GM23338 (cell line): ENCODE data around the gene RPL10. TPM values are rescaled to one million over a fixed set of nuclear protein-coding genes. Genes with fewer than 3 reads are reported as not detected.

Experiments
- ATAC-seq: fragments of 200-7000 bp; cut with Tn5 transposase; 3 replicates; pipeline ENCODE4 v1.9.1; 2020
- DNase-seq: peaks from one replicate; pipeline ENCODE4 v3.0.0-alpha.2; 2015; ENCODE audit warnings: low spot score
- H2AFZ ChIP-seq: fragments of 200-600 bp; sonication (generic); 2 replicates; pipeline ENCODE4 v1.8.0; 2016; ENCODE audit warnings: antibody characterized with exemption, mild to moderate bottlenecking, moderate library complexity
- H3F3A ChIP-seq: fragments of 200-600 bp; sonication (generic); replicated peaks from 2 replicates; pipeline ENCODE4 v1.8.0; 2017; ENCODE audit warnings: antibody characterized with exemption, mixed run types, low read depth
- H3K27ac ChIP-seq: fragments of 200-600 bp; sonication (generic); 2 replicates; pipeline ENCODE4 v1.6.1; 2016; ENCODE audit warnings: low read depth
- H3K27me3 ChIP-seq: fragments of 200-600 bp; sonication (generic); 2 replicates; pipeline ENCODE4 v1.8.0; 2016; ENCODE audit warnings: mild to moderate bottlenecking, mixed run types, moderate library complexity; ENCODE audit not compliant: insufficient read depth
- H3K36me3 ChIP-seq: fragments of 200-600 bp; sonication (generic); 2 replicates; pipeline ENCODE4 v1.8.0; 2016; ENCODE audit warnings: mild to moderate bottlenecking; ENCODE audit not compliant: insufficient read depth
- H3K4me1 ChIP-seq: fragments of 200-600 bp; sonication (generic); 2 replicates; pipeline ENCODE4 v1.8.0; 2016; ENCODE audit warnings: mild to moderate bottlenecking, moderate library complexity; ENCODE audit not compliant: insufficient read depth
- H3K4me2 ChIP-seq: fragments of 200-600 bp; sonication (generic); 2 replicates; pipeline ENCODE4 v1.7.1; 2017; ENCODE audit warnings: mixed run types
- H3K4me3 ChIP-seq: fragments of 200-600 bp; sonication (generic); 2 replicates; pipeline ENCODE4 v1.6.1; 2016; ENCODE audit warnings: mixed run types
- H3K79me2 ChIP-seq: fragments of 200-600 bp; sonication (generic); replicated peaks from 2 replicates; pipeline ENCODE4 v1.8.0; 2017; ENCODE audit warnings: mild to moderate bottlenecking; ENCODE audit not compliant: insufficient read depth
- H3K9me2 ChIP-seq: fragments of 200-600 bp; sonication (generic); 2 replicates; pipeline ENCODE4 v1.8.0; 2017; ENCODE audit not compliant: insufficient read depth
- H4K20me1 ChIP-seq: fragments of 200-600 bp; sonication (generic); replicated peaks from 2 replicates; pipeline ENCODE4 v1.8.0; 2017; ENCODE audit warnings: mild to moderate bottlenecking; ENCODE audit not compliant: insufficient read depth
- H3K27ac Mint-ChIP-seq: 2 replicates; pipeline ENCODE4 v1.8.0; 2020; ENCODE audit warnings: inconsistent platforms, mild to moderate bottlenecking, moderate library complexity, mixed read lengths
- H3K27me3 Mint-ChIP-seq: 3 replicates; pipeline ENCODE4 v1.8.0; 2022; ENCODE audit warnings: low read depth, mild to moderate bottlenecking, moderate library complexity, mixed read lengths, inconsistent platforms; ENCODE audit not compliant: insufficient read depth, poor library complexity
- H3K36me3 Mint-ChIP-seq: 3 replicates; pipeline ENCODE4 v1.8.0; 2021; ENCODE audit warnings: low read depth, mild to moderate bottlenecking, inconsistent platforms, moderate library complexity, mixed read lengths
- H3K4me1 Mint-ChIP-seq: 3 replicates; pipeline ENCODE4 v1.8.0; 2020; ENCODE audit warnings: mild to moderate bottlenecking, inconsistent platforms, mixed read lengths
- H3K4me3 Mint-ChIP-seq: 3 replicates; pipeline ENCODE4 v1.8.0; 2021; ENCODE audit warnings: moderate library complexity, mild to moderate bottlenecking, inconsistent platforms, mixed read lengths
- H3K9me3 Mint-ChIP-seq: 3 replicates; pipeline ENCODE4 v1.8.0; 2020; ENCODE audit warnings: moderate library complexity, mild to moderate bottlenecking, inconsistent platforms, mixed read lengths
- ETS1 ChIP-seq: IDR thresholded peaks from 2 replicates; pipeline ENCODE4 v1.6.1; 2016; ENCODE audit warnings: antibody characterized with exemption
- EZH2phosphoT487 ChIP-seq: fragments of 200-600 bp; sonication (generic); IDR thresholded peaks from one replicate; pipeline ENCODE4 v1.8.1; 2018; ENCODE audit warnings: antibody characterized with exemption; ENCODE audit not compliant: unreplicated experiment
- POLR2AphosphoS5 ChIP-seq: IDR thresholded peaks from 2 replicates; pipeline ENCODE4 v1.6.1; 2016; ENCODE audit warnings: antibody characterized with exemption, low read depth
- REST ChIP-seq: IDR thresholded peaks from one replicate; pipeline ENCODE4 v1.6.1; 2018; ENCODE audit warnings: antibody characterized with exemption; ENCODE audit not compliant: unreplicated experiment
- ZNF114 ChIP-seq: fragments of 250-450 bp; sonication (Bioruptor Pico); IDR thresholded peaks from 2 replicates; pipeline ENCODE4 v1.5.0; 2020; ENCODE audit warnings: mild to moderate bottlenecking, moderate library complexity
- polyA plus RNA-seq: library from polyadenylated mRNA; unstranded; fragments of >200 nt; fragmentation: Nextera tagmentation; extraction: Ambion mirVana; gene quantifications from 2 replicates; pipeline ENCODE4 v1.2.1, GENCODE V29; 2016
- total RNA-seq: library from RNA; depleted of rRNA; stranded (reverse); fragments of >200 nt; shearing (Covaris generic); gene quantifications from 2 replicates; pipeline ENCODE4 v1.2.3, GENCODE V29; 2014
- TF ChIP-seq, protein P1 (sequence below): fragments of 250-450 bp; sonication (Bioruptor Pico); IDR thresholded peaks from 2 replicates; pipeline ENCODE4 v1.5.0; 2020; ENCODE audit warnings: mild to moderate bottlenecking, moderate library complexity
- TF ChIP-seq, protein P2 (sequence below), 2 experiments: fragments of 200-600 bp in 1 of 2; sonication (generic) in 1 of 2; conservative IDR thresholded peaks; 2 replicates each; pipeline versions ENCODE4 v1.5.1 to v1.6.1; 2016 to 2017; ENCODE audit warnings: antibody characterized with exemption in 2 of 2, low read depth in 2 of 2, mild to moderate bottlenecking in 2 of 2, moderate library complexity in 1 of 2

Gene RPL10
- total and polyA plus RNA-seq, 2 experiments from 2014 or later, result 1,696 to 4,929 TPM

DNA sequence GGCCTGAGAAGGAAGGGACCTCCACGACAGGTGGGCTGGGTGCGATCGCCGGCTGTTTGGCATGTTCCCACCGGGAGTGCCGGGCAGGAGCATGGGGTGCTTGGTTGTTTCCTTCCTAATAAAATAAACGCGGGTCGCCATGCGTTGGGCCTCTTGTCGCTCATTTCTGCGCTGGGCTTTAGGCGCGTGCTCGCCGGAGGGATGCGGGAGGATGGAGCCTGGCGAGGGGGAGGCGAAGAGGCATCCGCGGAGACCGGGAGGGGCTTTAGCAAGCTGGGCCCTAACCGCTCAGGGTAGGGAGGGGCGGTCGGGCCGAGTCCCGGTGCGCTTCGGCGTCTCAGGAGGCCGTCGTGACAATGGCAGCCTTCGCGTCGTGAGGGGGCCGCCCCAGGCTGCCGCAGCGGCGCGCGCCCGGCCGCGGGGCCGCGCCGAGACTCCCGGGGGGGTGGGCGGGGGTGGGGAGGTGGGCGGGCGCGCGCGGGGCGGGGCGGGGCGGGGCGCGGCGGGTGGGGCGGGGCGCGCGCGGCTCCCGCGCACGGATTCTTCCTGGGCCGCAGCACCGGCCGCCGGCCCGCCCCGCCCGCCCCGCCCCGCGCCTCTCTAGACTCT is 38.3 kb downstream of the RPL10 start:
- H3K4me3 Mint-ChIP-seq, result peak overlapping the region; percentile 81
- peaks cover 2% of the 10 kb centered on the region for H3K27me3 Mint-ChIP-seq
- Histone ChIP-seq H3F3A (no peaks in the 10 kb centered on the region), H3K4me3 (peak overlapping the region; percentile 60), H3K79me2 (peaks cover 13% of the 10 kb centered on the region), H3K27me3 (no peaks in the 10 kb centered on the region), H3K4me2 (peak overlapping the region; percentile 77), H3K27ac (no peak overlapping the region), H2AFZ (no peak overlapping the region), H3K36me3 (no peaks in the 10 kb centered on the region), H4K20me1 (no peaks in the 10 kb centered on the region), H3K9me2 (no peaks in the 10 kb centered on the region), H3K4me1 (no peaks in the 10 kb centered on the region)
- H3K36me3 Mint-ChIP-seq, result peaks cover 29% of the 10 kb centered on the region
- H3K27ac Mint-ChIP-seq, result peak overlapping the region; percentile 74; the same call in 1 of the 2 replicates
- no peak for TF ChIP-seq ETS1
- no peak for TF ChIP-seq REST
- TF ChIP-seq, protein P1, sequence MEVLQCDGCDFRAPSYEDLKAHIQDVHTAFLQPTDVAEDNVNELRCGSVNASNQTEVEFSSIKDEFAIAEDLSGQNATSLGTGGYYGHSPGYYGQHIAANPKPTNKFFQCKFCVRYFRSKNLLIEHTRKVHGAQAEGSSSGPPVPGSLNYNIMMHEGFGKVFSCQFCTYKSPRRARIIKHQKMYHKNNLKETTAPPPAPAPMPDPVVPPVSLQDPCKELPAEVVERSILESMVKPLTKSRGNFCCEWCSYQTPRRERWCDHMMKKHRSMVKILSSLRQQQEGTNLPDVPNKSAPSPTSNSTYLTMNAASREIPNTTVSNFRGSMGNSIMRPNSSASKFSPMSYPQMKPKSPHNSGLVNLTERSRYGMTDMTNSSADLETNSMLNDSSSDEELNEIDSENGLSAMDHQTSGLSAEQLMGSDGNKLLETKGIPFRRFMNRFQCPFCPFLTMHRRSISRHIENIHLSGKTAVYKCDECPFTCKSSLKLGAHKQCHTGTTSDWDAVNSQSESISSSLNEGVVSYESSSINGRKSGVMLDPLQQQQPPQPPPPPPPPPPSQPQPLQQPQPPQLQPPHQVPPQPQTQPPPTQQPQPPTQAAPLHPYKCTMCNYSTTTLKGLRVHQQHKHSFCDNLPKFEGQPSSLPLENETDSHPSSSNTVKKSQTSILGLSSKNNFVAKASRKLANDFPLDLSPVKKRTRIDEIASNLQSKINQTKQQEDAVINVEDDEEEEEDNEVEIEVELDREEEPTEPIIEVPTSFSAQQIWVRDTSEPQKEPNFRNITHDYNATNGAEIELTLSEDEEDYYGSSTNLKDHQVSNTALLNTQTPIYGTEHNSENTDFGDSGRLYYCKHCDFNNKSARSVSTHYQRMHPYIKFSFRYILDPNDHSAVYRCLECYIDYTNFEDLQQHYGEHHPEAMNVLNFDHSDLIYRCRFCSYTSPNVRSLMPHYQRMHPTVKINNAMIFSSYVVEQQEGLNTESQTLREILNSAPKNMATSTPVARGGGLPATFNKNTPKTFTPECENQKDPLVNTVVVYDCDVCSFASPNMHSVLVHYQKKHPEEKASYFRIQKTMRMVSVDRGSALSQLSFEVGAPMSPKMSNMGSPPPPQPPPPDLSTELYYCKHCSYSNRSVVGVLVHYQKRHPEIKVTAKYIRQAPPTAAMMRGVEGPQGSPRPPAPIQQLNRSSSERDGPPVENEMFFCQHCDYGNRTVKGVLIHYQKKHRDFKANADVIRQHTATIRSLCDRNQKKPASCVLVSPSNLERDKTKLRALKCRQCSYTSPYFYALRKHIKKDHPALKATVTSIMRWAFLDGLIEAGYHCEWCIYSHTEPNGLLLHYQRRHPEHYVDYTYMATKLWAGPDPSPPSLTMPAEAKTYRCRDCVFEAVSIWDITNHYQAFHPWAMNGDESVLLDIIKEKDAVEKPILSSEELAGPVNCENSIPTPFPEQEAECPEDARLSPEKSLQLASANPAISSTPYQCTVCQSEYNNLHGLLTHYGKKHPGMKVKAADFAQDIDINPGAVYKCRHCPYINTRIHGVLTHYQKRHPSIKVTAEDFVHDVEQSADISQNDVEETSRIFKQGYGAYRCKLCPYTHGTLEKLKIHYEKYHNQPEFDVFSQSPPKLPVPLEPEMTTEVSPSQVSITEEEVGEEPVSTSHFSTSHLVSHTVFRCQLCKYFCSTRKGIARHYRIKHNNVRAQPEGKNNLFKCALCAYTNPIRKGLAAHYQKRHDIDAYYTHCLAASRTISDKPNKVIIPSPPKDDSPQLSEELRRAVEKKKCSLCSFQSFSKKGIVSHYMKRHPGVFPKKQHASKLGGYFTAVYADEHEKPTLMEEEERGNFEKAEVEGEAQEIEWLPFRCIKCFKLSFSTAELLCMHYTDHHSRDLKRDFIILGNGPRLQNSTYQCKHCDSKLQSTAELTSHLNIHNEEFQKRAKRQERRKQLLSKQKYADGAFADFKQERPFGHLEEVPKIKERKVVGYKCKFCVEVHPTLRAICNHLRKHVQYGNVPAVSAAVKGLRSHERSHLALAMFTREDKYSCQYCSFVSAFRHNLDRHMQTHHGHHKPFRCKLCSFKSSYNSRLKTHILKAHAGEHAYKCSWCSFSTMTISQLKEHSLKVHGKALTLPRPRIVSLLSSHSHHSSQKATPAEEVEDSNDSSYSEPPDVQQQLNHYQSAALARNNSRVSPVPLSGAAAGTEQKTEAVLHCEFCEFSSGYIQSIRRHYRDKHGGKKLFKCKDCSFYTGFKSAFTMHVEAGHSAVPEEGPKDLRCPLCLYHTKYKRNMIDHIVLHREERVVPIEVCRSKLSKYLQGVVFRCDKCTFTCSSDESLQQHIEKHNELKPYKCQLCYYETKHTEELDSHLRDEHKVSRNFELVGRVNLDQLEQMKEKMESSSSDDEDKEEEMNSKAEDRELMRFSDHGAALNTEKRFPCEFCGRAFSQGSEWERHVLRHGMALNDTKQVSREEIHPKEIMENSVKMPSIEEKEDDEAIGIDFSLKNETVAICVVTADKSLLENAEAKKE (CRISPR knock-in tag), result no peak
- TF ChIP-seq ZNF114 (CRISPR knock-in tag), result no peak
- peak; percentile 19; the same call in 1 of the 2 replicates for TF ChIP-seq POLR2AphosphoS5
- TF ChIP-seq EZH2phosphoT487, result no peak
- TF ChIP-seq, protein P2, sequence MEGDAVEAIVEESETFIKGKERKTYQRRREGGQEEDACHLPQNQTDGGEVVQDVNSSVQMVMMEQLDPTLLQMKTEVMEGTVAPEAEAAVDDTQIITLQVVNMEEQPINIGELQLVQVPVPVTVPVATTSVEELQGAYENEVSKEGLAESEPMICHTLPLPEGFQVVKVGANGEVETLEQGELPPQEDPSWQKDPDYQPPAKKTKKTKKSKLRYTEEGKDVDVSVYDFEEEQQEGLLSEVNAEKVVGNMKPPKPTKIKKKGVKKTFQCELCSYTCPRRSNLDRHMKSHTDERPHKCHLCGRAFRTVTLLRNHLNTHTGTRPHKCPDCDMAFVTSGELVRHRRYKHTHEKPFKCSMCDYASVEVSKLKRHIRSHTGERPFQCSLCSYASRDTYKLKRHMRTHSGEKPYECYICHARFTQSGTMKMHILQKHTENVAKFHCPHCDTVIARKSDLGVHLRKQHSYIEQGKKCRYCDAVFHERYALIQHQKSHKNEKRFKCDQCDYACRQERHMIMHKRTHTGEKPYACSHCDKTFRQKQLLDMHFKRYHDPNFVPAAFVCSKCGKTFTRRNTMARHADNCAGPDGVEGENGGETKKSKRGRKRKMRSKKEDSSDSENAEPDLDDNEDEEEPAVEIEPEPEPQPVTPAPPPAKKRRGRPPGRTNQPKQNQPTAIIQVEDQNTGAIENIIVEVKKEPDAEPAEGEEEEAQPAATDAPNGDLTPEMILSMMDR (conservative IDR thresholded peaks at IDR 0.05; ENCODE audit: low read depth in 2 of 2), result no peak
- DNase-seq (peak; percentile 70), ATAC-seq (peak; percentile 74)
- peaks cover 16% of the 10 kb centered on the region for H3K4me1 Mint-ChIP-seq
- H3K9me3 Mint-ChIP-seq, result no peaks in the 10 kb centered on the region
